Glutamatergic neuron (in vitro differentiated cells): Measurements from ENCODE around the gene FLVCR2. TPM values are rescaled to one million over a fixed set of nuclear protein-coding genes. Genes with fewer than 3 reads are reported as not detected.

ENCODE experiments used
- DNase-seq: peaks from one replicate; pipeline ENCODE4 v3.0.0; 2022
- H3K27ac Mint-ChIP-seq: one replicate; pipeline ENCODE4 v1.8.0; 2020; ENCODE audit warnings: mild to moderate bottlenecking, mixed read lengths, inconsistent platforms; ENCODE audit not compliant: unreplicated experiment
- H3K27me3 Mint-ChIP-seq: one replicate; pipeline ENCODE4 v1.8.0; 2020; ENCODE audit warnings: mild to moderate bottlenecking, moderate library complexity, mixed read lengths, inconsistent platforms; ENCODE audit not compliant: unreplicated experiment
- H3K36me3 Mint-ChIP-seq: one replicate; pipeline ENCODE4 v1.8.0; 2020; ENCODE audit warnings: mild to moderate bottlenecking, mixed read lengths, inconsistent platforms; ENCODE audit not compliant: unreplicated experiment
- H3K4me1 Mint-ChIP-seq: one replicate; pipeline ENCODE4 v1.8.0; 2020; ENCODE audit warnings: mild to moderate bottlenecking, low read depth, mixed read lengths, inconsistent platforms; ENCODE audit not compliant: unreplicated experiment
- H3K4me3 Mint-ChIP-seq: one replicate; pipeline ENCODE4 v1.8.0; 2020; ENCODE audit warnings: mild to moderate bottlenecking, mixed read lengths, inconsistent platforms; ENCODE audit not compliant: unreplicated experiment
- H3K9me3 Mint-ChIP-seq: one replicate; pipeline ENCODE4 v1.8.0; 2020; ENCODE audit warnings: mild to moderate bottlenecking, moderate library complexity, mixed read lengths, inconsistent platforms; ENCODE audit not compliant: unreplicated experiment
- CTCF ChIP-seq: fragments of 200-600 bp; sonication (generic); IDR thresholded peaks from one replicate; pipeline ENCODE4 v1.5.0; 2021; ENCODE audit not compliant: partially characterized antibody, unreplicated experiment
- total RNA-seq: library from RNA; stranded (reverse); fragmentation: NEBNext Ultra II Directional; extraction: Animal tissue kit (Norgen Biotek cat#: 25700); gene quantifications from one replicate; pipeline ENCODE4 v1.2.1, GENCODE V29; 2021; ENCODE audit not compliant: unreplicated experiment

FLVCR2 gene
- total RNA-seq, 1 donor from 2014 or later, result not detected

- Mint-ChIP-seq H3K4me3 (no peak overlapping the region), H3K27me3 (peaks cover 5% of the 10 kb centered on the region), H3K36me3 (peaks cover 5% of the 10 kb centered on the region), H3K27ac (no peak overlapping the region), H3K4me1 (peaks cover 10% of the 10 kb centered on the region), H3K9me3 (peaks cover 2% of the 10 kb centered on the region)
- no peak for TF ChIP-seq CTCF
- no peak for DNase-seq
These were observed 11.7 kb upstream of the FLVCR2 start for GRCh38 chr14:75566752-75567151.

- Mint-ChIP-seq H3K4me1 (peaks cover 10% of the 10 kb centered on the region), H3K4me3 (no peak overlapping the region), H3K27ac (no peak overlapping the region), H3K9me3 (peaks cover 2% of the 10 kb centered on the region), H3K27me3 (peaks cover 2% of the 10 kb centered on the region), H3K36me3 (peaks cover 5% of the 10 kb centered on the region)
- no peak for DNase-seq
- no peak for TF ChIP-seq CTCF
These were observed 10.3 kb upstream of the FLVCR2 start for GRCh38 chr14:75568140-75568539.

GRCh38 chr14:75568791-75569190 is 9.6 kb upstream of the FLVCR2 start:
- H3K36me3 Mint-ChIP-seq, result peaks cover 5% of the 10 kb centered on the region
- peaks cover 2% of the 10 kb centered on the region for H3K9me3 Mint-ChIP-seq
- peaks cover 10% of the 10 kb centered on the region for H3K4me1 Mint-ChIP-seq
- DNase-seq, result no peak
- TF ChIP-seq CTCF, result no peak
- no peak overlapping the region for H3K4me3 Mint-ChIP-seq
- peaks cover 2% of the 10 kb centered on the region for H3K27me3 Mint-ChIP-seq
- H3K27ac Mint-ChIP-seq, result no peak overlapping the region

- Mint-ChIP-seq H3K4me1 (peaks cover 10% of the 10 kb centered on the region), H3K27me3 (no peaks in the 10 kb centered on the region), H3K36me3 (no peaks in the 10 kb centered on the region), H3K4me3 (no peak overlapping the region), H3K9me3 (peaks cover 4% of the 10 kb centered on the region), H3K27ac (no peak overlapping the region)
- no peak for DNase-seq
- no peak for TF ChIP-seq CTCF
These were observed 7.6 kb upstream of the FLVCR2 start for GRCh38 chr14:75570797-75571196.

GRCh38 chr14:75572104-75572503 is 6.3 kb upstream of the FLVCR2 start:
- no peaks in the 10 kb centered on the region for H3K27me3 Mint-ChIP-seq
- H3K36me3 Mint-ChIP-seq, result no peaks in the 10 kb centered on the region
- no peak overlapping the region for H3K4me3 Mint-ChIP-seq
- DNase-seq, result no peak
- TF ChIP-seq CTCF, result no peak
- peaks cover 4% of the 10 kb centered on the region for H3K9me3 Mint-ChIP-seq
- H3K4me1 Mint-ChIP-seq, result peaks cover 10% of the 10 kb centered on the region
- no peak overlapping the region for H3K27ac Mint-ChIP-seq
